K562 (cell line): ENCODE results near the gene SORCS1. TPM values are rescaled to one million over a fixed set of nuclear protein-coding genes. Genes with fewer than 3 reads are reported as not detected.

Experiments
- ARID1B ChIP-seq: fragments of 450-650 bp; IDR thresholded peaks from 2 replicates; pipeline ENCODE4 v1.6.1; 2016; ENCODE audit warnings: antibody characterized with exemption, mild to moderate bottlenecking, inconsistent platforms
- CBFA2T2 ChIP-seq: fragments of 450-650 bp; conservative IDR thresholded peaks from 2 replicates; pipeline ENCODE4 v1.6.1; 2017; ENCODE audit warnings: mild to moderate bottlenecking
- CBFA2T3 ChIP-seq: fragments of 450-650 bp; IDR thresholded peaks from 2 replicates; pipeline ENCODE4 v1.6.1; 2017
- E4F1 ChIP-seq: fragments of 250-450 bp; sonication (Bioruptor Pico); IDR thresholded peaks from 2 replicates; pipeline ENCODE4 v1.5.0; 2021; ENCODE audit warnings: mild to moderate bottlenecking, borderline replicate concordance
- ELK3 ChIP-seq: fragments of 450-650 bp; formaldehyde crosslinking; IDR thresholded peaks from 2 replicates; pipeline ENCODE4 v1.4.0; 2020; ENCODE audit warnings: mild to moderate bottlenecking
- EWSR1 ChIP-seq: fragments of 450-650 bp; IDR thresholded peaks from 2 replicates; pipeline ENCODE4 v1.6.1; 2018; ENCODE audit warnings: borderline replicate concordance, mild to moderate bottlenecking, low read depth, moderate library complexity; ENCODE audit not compliant: partially characterized antibody
- GATAD2B ChIP-seq: fragments of 450-650 bp; IDR thresholded peaks from 2 replicates; pipeline ENCODE4 v1.6.1; 2017; ENCODE audit warnings: mild to moderate bottlenecking, borderline replicate concordance
- ILF3 ChIP-seq: fragments of 450-650 bp; IDR thresholded peaks from 2 replicates; pipeline ENCODE4 v1.6.1; 2018; ENCODE audit warnings: antibody characterized with exemption, mild to moderate bottlenecking, moderate library complexity, borderline replicate concordance
- KAT8 ChIP-seq: fragments of 450-650 bp; IDR thresholded peaks from 2 replicates; pipeline ENCODE4 v1.6.1; 2016; ENCODE audit warnings: low read depth, mild to moderate bottlenecking
- KDM1A ChIP-seq, 2 experiments: fragments of 450-650 bp; IDR thresholded peaks; 2 replicates each; pipeline ENCODE4 v1.6.1; 2016; ENCODE audit warnings: mild to moderate bottlenecking in 2 of 2
- MIER1 ChIP-seq: fragments of 450-650 bp; IDR thresholded peaks from 2 replicates; pipeline ENCODE4 v1.6.1; 2016; ENCODE audit warnings: antibody characterized with exemption, mild to moderate bottlenecking, low read depth
- MLX ChIP-seq, 2 experiments: fragments of 450-650 bp in 1 of 2; sonication (generic) in 1 of 2; formaldehyde crosslinking; conservative IDR thresholded peaks; 2 replicates each; pipeline versions ENCODE4 v1.4.0 to v1.8.1; 2020 to 2022; ENCODE audit warnings: mild to moderate bottlenecking in 1 of 2, missing genetic modification reagents in 1 of 2
- MXI1 ChIP-seq: IDR thresholded peaks from 2 replicates; pipeline ENCODE4 v1.6.1; 2011; ENCODE audit warnings: low read depth, mild to moderate bottlenecking, improper control_type of control experiment, low read length
- NCOA4 ChIP-seq: fragments of 450-650 bp; IDR thresholded peaks from 2 replicates; pipeline ENCODE4 v1.6.1; 2018; ENCODE audit warnings: mild to moderate bottlenecking; ENCODE audit not compliant: partially characterized antibody
- NCOR1 ChIP-seq: fragments of 450-650 bp; IDR thresholded peaks from 2 replicates; pipeline ENCODE4 v1.6.1; 2016; ENCODE audit warnings: mild to moderate bottlenecking, moderate library complexity
- NR1H2 ChIP-seq: sonication (generic); formaldehyde crosslinking; IDR thresholded peaks from 2 replicates; pipeline ENCODE4 v1.4.0; 2020; ENCODE audit warnings: mild to moderate bottlenecking, missing genetic modification reagents
- PURB ChIP-seq: sonication (generic); formaldehyde crosslinking; IDR thresholded peaks from 2 replicates; pipeline ENCODE4 v1.9.0; 2021; ENCODE audit warnings: low read depth, mild to moderate bottlenecking, missing genetic modification reagents
- RAD21 ChIP-seq, 2 experiments: fragments of 250-450 bp in 1 of 2; fragments of 450-650 bp in 1 of 2; sonication (Bioruptor Pico) in 1 of 2; formaldehyde crosslinking in 1 of 2; IDR thresholded peaks in 1 of 2; conservative IDR thresholded peaks in 1 of 2; 2 replicates each; pipeline versions ENCODE4 v1.4.0 to v1.8.0; 2020 to 2022; ENCODE audit warnings: mild to moderate bottlenecking in 2 of 2, moderate library complexity in 1 of 2
- SPI1 ChIP-seq: IDR thresholded peaks from 2 replicates; pipeline ENCODE4 v1.6.1; 2011; ENCODE audit warnings: low read depth, low read length, control low read depth, borderline replicate concordance
- STAT5A ChIP-seq: IDR thresholded peaks from 2 replicates; pipeline ENCODE4 v1.6.1; 2012; ENCODE audit warnings: low read length, inconsistent platforms, borderline replicate concordance
- TEAD4 ChIP-seq, 2 experiments: sonication (generic) in 1 of 2; formaldehyde crosslinking in 1 of 2; IDR thresholded peaks; 2 replicates each; pipeline versions ENCODE4 v1.6.1 to v1.8.0; 2012 to 2022; ENCODE audit warnings: borderline replicate concordance in 1 of 2, inconsistent platforms in 1 of 2, low read length in 1 of 2, mild to moderate bottlenecking in 1 of 2, missing genetic modification reagents in 1 of 2
- WHSC1 ChIP-seq: IDR thresholded peaks from one replicate; pipeline ENCODE4 v1.6.1; 2012; ENCODE audit warnings: low read length, control low read depth, inconsistent platforms
- ZC3H8 ChIP-seq: fragments of 450-650 bp; IDR thresholded peaks from 2 replicates; pipeline ENCODE4 v1.6.1; 2017
- ZKSCAN1 ChIP-seq: fragments of 150-350 bp; IDR thresholded peaks from 2 replicates; pipeline ENCODE4 v1.6.1; 2016; ENCODE audit warnings: low read depth, low read length
- ZKSCAN3 ChIP-seq: fragments of 250-450 bp; sonication (Bioruptor Pico); IDR thresholded peaks from 2 replicates; pipeline ENCODE4 v1.4.0; 2020
- ZNF253 ChIP-seq: fragments of 250-450 bp; sonication (Bioruptor Pico); conservative IDR thresholded peaks from 2 replicates; pipeline ENCODE4 v1.6.1; 2021; ENCODE audit warnings: mild to moderate bottlenecking
- ZNF778 ChIP-seq: fragments of 450-650 bp; formaldehyde crosslinking; IDR thresholded peaks from 2 replicates; pipeline ENCODE4 v1.4.0; 2020; ENCODE audit warnings: mild to moderate bottlenecking, moderate library complexity
- ZNF780A ChIP-seq: fragments of 250-450 bp; sonication (Bioruptor Pico); IDR thresholded peaks from 2 replicates; pipeline ENCODE4 v1.5.0; 2021; ENCODE audit warnings: mild to moderate bottlenecking
- polyA plus RNA-seq, 8 experiments: library from polyadenylated mRNA; depleted of rRNA in 4 of 8; stranded (reverse) in 5 of 8; unstranded in 3 of 8; fragments of >200 nt; fragmentation: Nextera tagmentation in 2 of 8; fragmentation: Illumina TruSeq in 1 of 8; extraction: Ambion mirVana in 2 of 8; extraction: Trizol in 1 of 8; gene quantifications; 2 replicates each; pipeline versions ENCODE4 v1.2.1 to v1.2.3, GENCODE V29; 2011 to 2014; ENCODE audit warnings: inconsistent platforms in 1 of 8, missing spikeins in 1 of 8
- total RNA-seq, 7 experiments: library from RNA; depleted of rRNA in 6 of 7; stranded (reverse); fragments of >200 nt in 6 of 7; fragmentation: Illumina TruSeq in 2 of 7; extraction: Trizol in 2 of 7; gene quantifications; 2 replicates each; pipeline versions ENCODE4 v1.2.1 to v1.2.3, GENCODE V29; 2011 to 2021; ENCODE audit warnings: low replicate concordance in 1 of 7

Gene SORCS1
- total and polyA plus RNA-seq, 9 of the 15 experiments (the other 6 are each of a cell fraction or from before 2014, with no cell fraction given): 1.5 to 3.9 (median 2.7) TPM

- peak in 1 of 2 experiments; percentile 38; a peak in 1 of 4 replicates for TF ChIP-seq KDM1A (IDR thresholded peaks at IDR 0.05)
- no peak for TF ChIP-seq MXI1
- TF ChIP-seq ZKSCAN3 (CRISPR knock-in tag): no peak
- no peak for TF ChIP-seq ZNF253 (CRISPR knock-in tag)
- TF ChIP-seq MIER1: no peak
- TF ChIP-seq NCOA4: no peak
- no peak for TF ChIP-seq ZC3H8
- TF ChIP-seq NCOR1: peak; percentile 81
- peak; percentile 91 for TF ChIP-seq TEAD4 (IDR thresholded peaks at IDR 0.05; ENCODE audit: low read length)
- no peak for TF ChIP-seq TEAD4 (CRISPR knock-in tag; IDR thresholded peaks at IDR 0.05; ENCODE audit: borderline replicate concordance)
- TF ChIP-seq NR1H2: no peak
- no peak for TF ChIP-seq PURB
- no peak for TF ChIP-seq EWSR1
- no peak for TF ChIP-seq RAD21 (CRISPR knock-in tag; conservative IDR thresholded peaks at IDR 0.05 in 1 of 2, IDR thresholded peaks at IDR 0.05 in 1 of 2)
- no peak for TF ChIP-seq WHSC1
- no peak for TF ChIP-seq ZNF780A
- TF ChIP-seq GATAD2B: no peak
- TF ChIP-seq KAT8: no peak
- TF ChIP-seq E4F1 (CRISPR knock-in tag): no peak
- peak; percentile 68; the same call in 1 of the 2 replicates for TF ChIP-seq STAT5A
- peak; percentile 92 for TF ChIP-seq CBFA2T2
- TF ChIP-seq ZNF778: no peak
- TF ChIP-seq ILF3: no peak
- peak; percentile 85 for TF ChIP-seq ARID1B
- TF ChIP-seq SPI1: no peak
- no peak for TF ChIP-seq ZKSCAN1
- TF ChIP-seq CBFA2T3: peak; percentile 94
- TF ChIP-seq ELK3 (CRISPR knock-in tag): no peak
- no peak for TF ChIP-seq MLX (CRISPR knock-in tag; conservative IDR thresholded peaks at IDR 0.05)
These were observed 104.6 kb downstream of the SORCS1 start (continued) for GRCh38 chr10:107059872-107060271.
